ENCODE measurements around the gene ADAMTS9. TPM values are rescaled to one million over a fixed set of nuclear protein-coding genes. Genes with fewer than 3 reads are reported as not detected.

Gene ADAMTS9
- total RNA-seq, 1 donor from 2014 or later = 5.1 TPM

DNA sequence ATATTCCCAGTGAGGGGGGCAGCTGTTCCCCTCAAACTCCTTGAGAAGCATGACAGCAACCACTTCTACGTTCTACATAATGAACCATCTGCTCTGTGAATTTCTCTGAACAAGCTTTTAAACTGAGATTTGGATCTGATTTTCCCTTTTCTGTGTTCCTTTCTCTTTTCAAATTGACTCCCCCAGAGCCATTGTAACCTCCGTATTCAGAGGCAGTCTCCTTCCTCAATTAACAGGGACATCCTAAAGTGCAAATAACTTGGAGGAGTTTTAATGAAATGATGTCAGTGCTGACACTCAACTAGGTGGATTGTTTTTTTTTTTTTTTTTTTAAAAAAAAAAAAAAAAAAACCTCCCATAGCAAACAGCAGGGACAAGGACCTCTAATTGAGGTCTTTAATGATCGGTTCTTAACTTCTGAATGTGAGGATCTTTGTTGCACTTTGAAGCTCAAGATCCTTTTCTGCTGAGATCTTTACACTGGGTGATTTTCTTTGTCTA is 48.8 kb downstream of the ADAMTS9 start:
- Mint-ChIP-seq H3K4me1 (ENCODE audit: low read depth) (no peaks in the 10 kb centered on the region), H3K9me3 (ENCODE audit: low read depth) (no peaks in the 10 kb centered on the region), H3K36me3 (ENCODE audit: low read depth) (no peaks in the 10 kb centered on the region), H3K27me3 (ENCODE audit: low read depth) (no peaks in the 10 kb centered on the region), H3K27ac (ENCODE audit: unreplicated experiment) (no peak overlapping the region), H3K4me3 (ENCODE audit: unreplicated experiment) (no peak overlapping the region)
- TF ChIP-seq CTCF (IDR thresholded peaks at IDR 0.05) = no peak
- no peak for DNase-seq (ENCODE audit: low spot score)

DNA sequence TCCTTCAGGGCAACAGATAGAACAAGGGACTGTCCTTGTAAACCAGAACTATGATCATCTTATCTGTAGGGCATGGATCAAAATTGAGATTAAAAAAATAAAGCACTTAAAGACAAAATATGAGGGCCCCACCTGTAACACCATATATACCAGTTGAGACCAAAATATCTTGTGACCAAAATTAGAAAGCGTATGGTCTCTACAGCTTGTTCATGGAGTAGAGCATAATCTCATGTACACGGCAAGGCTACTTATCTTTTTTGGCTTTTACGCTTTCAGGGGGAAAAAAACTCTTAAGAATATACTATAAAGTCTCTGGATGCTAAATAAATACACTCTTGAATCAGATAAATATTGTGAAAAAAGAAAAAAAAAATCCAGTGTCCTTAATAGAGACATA is 49.3 kb downstream of the ADAMTS9 start:
- Mint-ChIP-seq H3K4me1 (ENCODE audit: low read depth) (no peaks in the 10 kb centered on the region), H3K27me3 (ENCODE audit: low read depth) (no peaks in the 10 kb centered on the region), H3K9me3 (ENCODE audit: low read depth) (no peaks in the 10 kb centered on the region), H3K4me3 (ENCODE audit: unreplicated experiment) (no peak overlapping the region), H3K27ac (ENCODE audit: unreplicated experiment) (no peak overlapping the region), H3K36me3 (ENCODE audit: low read depth) (no peaks in the 10 kb centered on the region)
- no peak for TF ChIP-seq CTCF (IDR thresholded peaks at IDR 0.05)
- no peak for DNase-seq (ENCODE audit: low spot score)

- Mint-ChIP-seq H3K4me1 (ENCODE audit: low read depth) (no peaks in the 10 kb centered on the region), H3K27ac (ENCODE audit: unreplicated experiment) (no peak overlapping the region), H3K9me3 (ENCODE audit: low read depth) (no peaks in the 10 kb centered on the region), H3K27me3 (ENCODE audit: low read depth) (no peaks in the 10 kb centered on the region), H3K4me3 (ENCODE audit: unreplicated experiment) (no peak overlapping the region), H3K36me3 (ENCODE audit: low read depth) (peaks cover 1% of the 10 kb centered on the region)
- no peak for TF ChIP-seq CTCF (IDR thresholded peaks at IDR 0.05)
- no peak for DNase-seq (ENCODE audit: low spot score)
Observed at GRCh38 chr3:64634417-64634816, 53.4 kb downstream of the ADAMTS9 start.

GRCh38 chr3:64631951-64632350 is 55.8 kb downstream of the ADAMTS9 start:
- no peaks in the 10 kb centered on the region for H3K4me1 Mint-ChIP-seq (ENCODE audit: low read depth)
- no peak for TF ChIP-seq CTCF (IDR thresholded peaks at IDR 0.05)
- peaks cover 5% of the 10 kb centered on the region for H3K36me3 Mint-ChIP-seq (ENCODE audit: low read depth)
- DNase-seq (ENCODE audit: low spot score) = no peak
- H3K4me3 Mint-ChIP-seq (ENCODE audit: unreplicated experiment) = no peak overlapping the region
- no peak overlapping the region for H3K27ac Mint-ChIP-seq (ENCODE audit: unreplicated experiment)
- H3K9me3 Mint-ChIP-seq (ENCODE audit: low read depth) = no peaks in the 10 kb centered on the region
- no peaks in the 10 kb centered on the region for H3K27me3 Mint-ChIP-seq (ENCODE audit: low read depth)

- H3K27ac Mint-ChIP-seq (ENCODE audit: unreplicated experiment) = no peak overlapping the region
- H3K4me3 Mint-ChIP-seq (ENCODE audit: unreplicated experiment) = no peak overlapping the region
- no peaks in the 10 kb centered on the region for H3K4me1 Mint-ChIP-seq (ENCODE audit: low read depth)
- H3K27me3 Mint-ChIP-seq (ENCODE audit: low read depth) = no peaks in the 10 kb centered on the region
- peaks cover 8% of the 10 kb centered on the region for H3K36me3 Mint-ChIP-seq (ENCODE audit: low read depth)
- TF ChIP-seq CTCF (IDR thresholded peaks at IDR 0.05) = no peak
- DNase-seq (ENCODE audit: low spot score) = no peak
- no peaks in the 10 kb centered on the region for H3K9me3 Mint-ChIP-seq (ENCODE audit: low read depth)
Observed at GRCh38 chr3:64627471-64628321, 60.1 kb downstream of the ADAMTS9 start.
